Lung (tissue), 12 donors: ENCODE measurements around the gene MACROH2A1. TPM values are rescaled to one million over a fixed set of nuclear protein-coding genes. Genes with fewer than 3 reads are reported as not detected.

ENCODE experiments used
- ATAC-seq: fragments of 200-7000 bp; cut with Tn5 transposase; one replicate; pipeline ENCODE4 v1.9.1; 2020; ENCODE audit warnings: moderate number of reproducible peaks; ENCODE audit not compliant: insufficient read depth, low FRiP score
- DNase-seq, 3 donors: peaks; one replicate each; pipeline ENCODE4 v3.0.0-alpha.2; 2013 to 2017
- H3K27ac ChIP-seq, 2 donors: one replicate each; pipeline ENCODE4 v1.5.1; 2013; ENCODE audit warnings: mild to moderate bottlenecking in 2 of 2, moderate library complexity in 2 of 2, control low read depth in 1 of 2, inconsistent platforms in 1 of 2, low read depth in 1 of 2, low read length in 1 of 2
- H3K27me3 ChIP-seq, 3 donors: one replicate each; pipeline ENCODE4 v1.5.1; 2013; ENCODE audit warnings: low read length in 2 of 3; ENCODE audit not compliant: control insufficient read depth in 3 of 3, insufficient read depth in 3 of 3
- H3K36me3 ChIP-seq, 4 donors: one replicate each; pipeline ENCODE4 v1.5.1; 2013; ENCODE audit warnings: low read length in 4 of 4, mild to moderate bottlenecking in 1 of 4, moderate library complexity in 1 of 4; ENCODE audit not compliant: control insufficient read depth in 4 of 4, insufficient read depth in 4 of 4
- H3K4me1 ChIP-seq, 5 donors: one replicate each; pipeline ENCODE4 v1.5.1; 2013; ENCODE audit warnings: low read length in 5 of 5, mild to moderate bottlenecking in 2 of 5, moderate library complexity in 1 of 5; ENCODE audit not compliant: control insufficient read depth in 5 of 5, insufficient read depth in 5 of 5
- H3K4me3 ChIP-seq: one replicate; pipeline ENCODE4 v1.5.1; 2013; ENCODE audit warnings: mild to moderate bottlenecking, control low read depth, moderate library complexity
- H3K9ac ChIP-seq, 2 donors: one replicate each; pipeline ENCODE4 v1.5.1; 2013; ENCODE audit warnings: low read length in 2 of 2, control low read depth in 1 of 2; ENCODE audit not compliant: insufficient read depth in 1 of 2
- H3K9me3 ChIP-seq, 4 donors: one replicate each; pipeline ENCODE4 v1.5.1; 2013; ENCODE audit warnings: low read length in 3 of 4, mild to moderate bottlenecking in 1 of 4, moderate library complexity in 1 of 4; ENCODE audit not compliant: control insufficient read depth in 4 of 4, insufficient read depth in 3 of 4
- WGBS, 2 donors: extraction: QIAGEN DNeasy Blood & Tissue Kit; methylation state at CpG; one replicate each; pipeline ENCODE4 v1.1.7; 2013; 5-methylcytosine and 5-hydroxymethylcytosine counted together
- polyA plus RNA-seq, 2 donors: library from polyadenylated mRNA; stranded (reverse); fragments of 200-250 nt; gene quantifications; one replicate each; pipeline ENCODE4 v1.2.1, GENCODE V29; 2013
- total RNA-seq, 2 donors: library from RNA; depleted of rRNA in 1 of 2; stranded (reverse); fragments of >200 nt in 1 of 2; gene quantifications; one replicate each; pipeline ENCODE4 v1.2.1, GENCODE V29; 2014 to 2021
- TF ChIP-seq, protein P1 (sequence below): IDR thresholded peaks from 2 replicates; pipeline ENCODE4 v1.5.1; 2012; ENCODE audit warnings: mild to moderate bottlenecking; ENCODE audit errors: control extremely low read depth, extremely low read depth
- donor health status: control.
- donor health status: control.
- donor health status: Bipolar disorder and iron deficiency.
- donor health status: healthy.
- donor health status: DM: yes; HTN: yes; CAD: no.

The MACROH2A1 gene
- total and polyA plus RNA-seq, 4 donors: 149 to 334 (median 248) TPM

DNA sequence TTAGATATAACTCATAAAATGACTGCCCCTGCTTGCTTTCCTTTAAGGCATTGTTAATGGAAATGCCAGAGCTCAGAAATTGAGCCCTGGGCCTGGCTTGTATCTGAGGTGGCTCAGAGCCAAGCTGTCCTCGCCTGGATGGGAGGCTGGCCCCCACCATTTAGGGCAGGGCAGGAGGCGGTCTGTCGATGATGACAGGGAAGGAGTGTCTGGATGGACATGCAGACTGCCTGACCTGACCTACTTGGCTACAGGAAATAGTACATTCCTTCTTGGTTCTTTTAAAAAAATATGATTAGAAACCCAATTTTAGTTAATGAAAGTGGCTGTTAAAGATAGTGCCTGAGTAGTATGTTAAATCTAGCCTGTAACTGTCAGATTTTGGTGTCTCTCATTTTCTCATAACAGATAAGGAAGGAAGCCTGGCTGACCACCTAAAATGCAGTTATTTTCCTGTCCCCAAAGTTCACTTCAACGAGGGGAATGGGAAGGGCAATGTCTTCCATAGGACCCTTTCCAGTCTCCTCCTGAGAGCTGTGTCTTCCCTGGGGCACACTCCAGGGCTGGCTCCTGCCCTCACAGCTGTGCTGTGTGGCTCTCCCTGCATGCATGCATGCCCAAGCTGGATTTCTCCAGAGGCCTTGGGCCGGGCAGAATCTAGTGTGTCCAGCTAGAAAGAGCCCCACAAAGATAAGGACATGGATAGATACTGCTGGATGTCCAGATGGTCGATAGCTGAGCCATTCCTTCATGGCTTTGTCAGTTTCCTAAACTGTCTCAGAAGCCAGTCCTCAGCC, 42.3 kb downstream of the MACROH2A1 start:
- DNase-seq: peak; percentile 86 to 90 (median 86)
- Histone ChIP-seq H3K27me3 (no peaks in the 10 kb centered on the region), H3K9me3 (no peaks in the 10 kb centered on the region), H3K27ac (peak overlapping the region in 1 of 2 donors; percentile 52), H3K4me3 (no peak overlapping the region), H3K9ac (no peak overlapping the region), H3K36me3 (peaks cover 0 to 38% (median 19%) of the 10 kb centered on the region in 4 donors), H3K4me1 (peaks cover 5 to 50% (median 27%) of the 10 kb centered on the region in 5 donors)
- 58 to 65% methylated on average over 6 of the region's 6 CpGs for WGBS, 2 donors
- ATAC-seq: peak; percentile 64
- TF ChIP-seq, protein P1, sequence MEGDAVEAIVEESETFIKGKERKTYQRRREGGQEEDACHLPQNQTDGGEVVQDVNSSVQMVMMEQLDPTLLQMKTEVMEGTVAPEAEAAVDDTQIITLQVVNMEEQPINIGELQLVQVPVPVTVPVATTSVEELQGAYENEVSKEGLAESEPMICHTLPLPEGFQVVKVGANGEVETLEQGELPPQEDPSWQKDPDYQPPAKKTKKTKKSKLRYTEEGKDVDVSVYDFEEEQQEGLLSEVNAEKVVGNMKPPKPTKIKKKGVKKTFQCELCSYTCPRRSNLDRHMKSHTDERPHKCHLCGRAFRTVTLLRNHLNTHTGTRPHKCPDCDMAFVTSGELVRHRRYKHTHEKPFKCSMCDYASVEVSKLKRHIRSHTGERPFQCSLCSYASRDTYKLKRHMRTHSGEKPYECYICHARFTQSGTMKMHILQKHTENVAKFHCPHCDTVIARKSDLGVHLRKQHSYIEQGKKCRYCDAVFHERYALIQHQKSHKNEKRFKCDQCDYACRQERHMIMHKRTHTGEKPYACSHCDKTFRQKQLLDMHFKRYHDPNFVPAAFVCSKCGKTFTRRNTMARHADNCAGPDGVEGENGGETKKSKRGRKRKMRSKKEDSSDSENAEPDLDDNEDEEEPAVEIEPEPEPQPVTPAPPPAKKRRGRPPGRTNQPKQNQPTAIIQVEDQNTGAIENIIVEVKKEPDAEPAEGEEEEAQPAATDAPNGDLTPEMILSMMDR: no peak

DNA sequence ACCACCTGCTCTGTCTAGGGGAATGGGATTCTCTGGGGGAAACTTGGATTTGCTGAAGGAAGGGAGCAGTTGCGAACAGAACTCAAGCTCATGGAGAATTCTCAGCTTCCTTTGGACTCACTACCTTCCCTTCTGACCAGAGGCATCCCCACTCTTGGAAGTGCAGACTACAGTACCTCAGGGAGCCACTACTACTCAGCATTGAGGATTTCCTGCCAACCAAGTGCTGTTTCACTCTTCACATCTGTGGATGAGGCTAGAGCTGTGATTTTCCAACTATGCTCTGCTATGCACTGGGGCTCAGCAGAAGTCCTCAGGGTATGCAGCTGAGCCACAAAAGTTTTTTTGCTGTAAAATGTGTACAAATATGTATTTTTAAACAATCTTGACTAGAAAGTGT, 43.9 kb downstream of the MACROH2A1 start:
- H3K9ac ChIP-seq: no peak overlapping the region
- no peaks in the 10 kb centered on the region for H3K27me3 ChIP-seq
- H3K4me3 ChIP-seq: no peak overlapping the region
- ATAC-seq (no peak), DNase-seq (no peak)
- H3K27ac ChIP-seq: no peak overlapping the region
- TF ChIP-seq, protein P1: no peak
- WGBS, 2 donors: 95 to 100% methylated on average over 1 of the region's 1 CpG
- H3K36me3 ChIP-seq: peaks cover 0 to 36% (median 23%) of the 10 kb centered on the region in 4 donors
- peaks cover 5 to 42% (median 22%) of the 10 kb centered on the region in 5 donors for H3K4me1 ChIP-seq
- no peaks in the 10 kb centered on the region for H3K9me3 ChIP-seq

DNA sequence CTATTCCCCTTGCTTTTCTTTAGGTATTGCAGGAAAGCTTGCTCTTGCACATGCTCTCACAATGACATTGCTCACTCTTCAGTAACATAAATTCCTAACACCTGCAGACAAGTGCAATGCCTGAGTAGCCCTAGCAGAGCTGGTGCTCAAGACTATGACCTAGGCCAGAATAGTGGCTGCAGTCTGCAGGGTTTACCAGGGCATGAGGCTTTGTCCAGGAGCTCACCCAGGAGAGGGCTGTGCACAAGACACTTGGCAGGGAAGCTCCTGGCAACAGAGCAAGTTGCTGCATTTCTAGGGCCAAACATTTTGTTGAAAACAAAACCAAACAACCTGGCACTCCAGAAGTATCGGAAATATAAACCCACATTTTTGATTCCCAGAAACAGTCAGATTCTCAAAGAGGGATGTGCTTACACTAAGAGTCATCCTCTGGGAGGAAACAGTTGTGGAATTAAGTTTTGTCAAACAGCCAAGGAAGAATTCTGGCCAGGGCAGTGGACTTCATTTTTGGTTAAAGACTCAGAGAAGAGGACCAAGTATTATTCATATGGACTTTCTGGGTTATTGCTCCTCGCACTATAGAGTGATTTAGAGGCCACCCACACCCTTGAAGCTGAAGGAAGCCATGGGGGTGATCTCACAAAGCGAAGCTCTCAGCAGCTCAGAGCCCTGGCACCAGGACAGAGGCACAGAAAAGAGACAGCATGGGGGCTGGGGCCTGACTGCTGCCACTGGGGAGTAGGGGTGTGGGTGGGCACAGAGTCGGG, 44.9 kb downstream of the MACROH2A1 start:
- peak; percentile 22 for ATAC-seq
- H3K4me3 ChIP-seq: no peak overlapping the region
- 75 to 93% methylated on average over 4 of the region's 4 CpGs for WGBS, 2 donors
- no peaks in the 10 kb centered on the region for H3K9me3 ChIP-seq
- TF ChIP-seq, protein P1: no peak
- H3K4me1 ChIP-seq: peaks cover 5 to 42% (median 22%) of the 10 kb centered on the region in 5 donors
- H3K9ac ChIP-seq: no peak overlapping the region
- peak; percentile 32 to 75 (median 65) for DNase-seq
- peak overlapping the region in 1 of 2 donors; percentile 51 for H3K27ac ChIP-seq
- H3K36me3 ChIP-seq: peaks cover 0 to 40% (median 28%) of the 10 kb centered on the region in 4 donors
- no peaks in the 10 kb centered on the region for H3K27me3 ChIP-seq
